PC-3 (cell line): ENCODE measurements around the gene YTHDC1. TPM values are rescaled to one million over a fixed set of nuclear protein-coding genes. Genes with fewer than 3 reads are reported as not detected.

Source experiments
- ATAC-seq: fragments of 200-7000 bp; cut with Tn5 transposase; 2 replicates; pipeline ENCODE4 v1.9.1; 2020; ENCODE audit warnings: mild to moderate bottlenecking, moderate library complexity
- BruUV-seq: library from RNA; stranded (reverse); fragments of 400-500 nt; replicated peaks from 2 replicates; lab custom pipeline; 2021; lab: Mats Ljungman, UMichigan
- CTCF ChIA-PET: fragments of 300-600 bp; sonication (Branson Sonifier 250); formaldehyde crosslinking; loops from one replicate; lab custom pipeline; 2022; ENCODE audit warnings: antibody characterized with exemption; lab: Charles Lee
- POLR2A ChIA-PET: fragments of 300-600 bp; sonication (Branson Sonifier 250); formaldehyde crosslinking; loops from one replicate; lab custom pipeline; 2022; ENCODE audit warnings: antibody characterized with exemption; ENCODE audit not compliant: unreplicated experiment; lab: Charles Lee
- DNase-seq: peaks from one replicate; pipeline ENCODE4 v3.0.0-alpha.2; 2015
- H2AFZ ChIP-seq: fragments of 300-600 bp; sonication (generic); 2 replicates; pipeline ENCODE4 v1.6.0; 2016; ENCODE audit warnings: antibody characterized with exemption, low read length
- H3F3A ChIP-seq: fragments of 300-600 bp; sonication (generic); one replicate; pipeline ENCODE4 v1.6.0; 2017; ENCODE audit warnings: antibody characterized with exemption, low read length, control low read depth, mild to moderate bottlenecking; ENCODE audit not compliant: unreplicated experiment
- H3K27ac ChIP-seq: fragments of 300-600 bp; sonication (generic); 2 replicates; pipeline ENCODE4 v1.5.1; 2016; ENCODE audit warnings: mild to moderate bottlenecking, low read length
- H3K27me3 ChIP-seq: fragments of 300-600 bp; sonication (generic); 2 replicates; pipeline ENCODE4 v1.6.1; 2016; ENCODE audit warnings: low read length, mixed read lengths
- H3K36me3 ChIP-seq: fragments of 300-600 bp; sonication (generic); 2 replicates; pipeline ENCODE4 v1.6.1; 2016; ENCODE audit warnings: low read depth, mixed run types, low read length, mixed read lengths
- H3K4me1 ChIP-seq: fragments of 300-600 bp; sonication (generic); 2 replicates; pipeline ENCODE4 v1.5.1; 2016; ENCODE audit warnings: low read length; ENCODE audit not compliant: insufficient read depth
- H3K4me2 ChIP-seq: fragments of 300-600 bp; sonication (generic); 2 replicates; pipeline ENCODE4 v1.6.0; 2016; ENCODE audit warnings: low read length
- H3K4me3 ChIP-seq: fragments of 300-600 bp; sonication (generic); 2 replicates; pipeline ENCODE4 v1.5.1; 2016; ENCODE audit warnings: mild to moderate bottlenecking, low read length, mixed read lengths
- H3K79me2 ChIP-seq: fragments of 300-600 bp; sonication (generic); 2 replicates; pipeline ENCODE4 v1.6.1; 2017; ENCODE audit warnings: low read length, mixed read lengths
- H3K9ac ChIP-seq: fragments of 300-600 bp; sonication (generic); 2 replicates; pipeline ENCODE4 v1.6.0; 2016; ENCODE audit warnings: mild to moderate bottlenecking, low read length
- H3K9me2 ChIP-seq: fragments of 300-600 bp; sonication (generic); replicated peaks from 2 replicates; pipeline ENCODE4 v1.6.1; 2016; ENCODE audit warnings: mixed run types, low read length, mixed read lengths
- H3K9me3 ChIP-seq: fragments of 300-600 bp; sonication (generic); 2 replicates; pipeline ENCODE4 v1.6.1; 2016; ENCODE audit warnings: low read length, mixed read lengths
- H4K20me1 ChIP-seq: fragments of 300-600 bp; sonication (generic); 2 replicates; pipeline ENCODE4 v1.6.1; 2016; ENCODE audit warnings: low read length, mixed read lengths
- CTCF ChIP-seq: fragments of 300-600 bp; sonication (generic); conservative IDR thresholded peaks from 2 replicates; pipeline ENCODE4 v1.5.1; 2017; ENCODE audit warnings: antibody characterized with exemption, low read depth, mild to moderate bottlenecking, low read length
- EZH2 ChIP-seq: fragments of 300-600 bp; sonication (generic); IDR thresholded peaks from one replicate; pipeline ENCODE4 v1.6.1; 2017; ENCODE audit warnings: antibody characterized with exemption, mild to moderate bottlenecking, low read length; ENCODE audit not compliant: unreplicated experiment
- EZH2phosphoT487 ChIP-seq: fragments of 300-600 bp; sonication (generic); IDR thresholded peaks from 2 replicates; pipeline ENCODE4 v1.6.1; 2018; ENCODE audit warnings: mild to moderate bottlenecking, antibody characterized with exemption, low read length, borderline replicate concordance
- intact Hi-C: fragments of 100-400 bp; cut with micrococcal nuclease; formaldehyde crosslinking; loops from 2 replicates; pipeline ENCODE4 v1.9.0; 2023
- total RNA-seq: library from RNA; depleted of rRNA; stranded (reverse); fragments of >200 nt; gene quantifications from 2 replicates; pipeline ENCODE4 v1.2.3, GENCODE V29; 2014

Gene YTHDC1
- total RNA-seq, 1 experiment from 2014 or later = 55.5 TPM

GRCh38 chr4:68388347-68388865 lies 38.5 kb upstream of the YTHDC1 start:
- no peak for TF ChIP-seq EZH2phosphoT487
- TF ChIP-seq EZH2 = no peak
- TF ChIP-seq CTCF = no peak

GRCh38 chr4:68385267-68385666 lies 35.4 kb upstream of the YTHDC1 start:
- Histone ChIP-seq H4K20me1 (no peaks in the 10 kb centered on the region), H3K4me2 (no peak overlapping the region), H3K36me3 (no peaks in the 10 kb centered on the region), H3K27me3 (no peaks in the 10 kb centered on the region), H3K9ac (no peak overlapping the region), H3K4me1 (no peaks in the 10 kb centered on the region), H3K79me2 (no peaks in the 10 kb centered on the region), H3K27ac (no peak overlapping the region), H2AFZ (no peak overlapping the region), H3F3A (no peaks in the 10 kb centered on the region), H3K9me3 (no peaks in the 10 kb centered on the region), H3K9me2 (no peaks in the 10 kb centered on the region), H3K4me3 (no peak overlapping the region)
- TF ChIP-seq CTCF (no peak), EZH2phosphoT487 (no peak), EZH2 (no peak)
- no peak for DNase-seq
- BruUV-seq = no TSS peak
- CTCF ChIA-PET = no interaction called here
- intact Hi-C loops = no loop called here
- POLR2A ChIA-PET = no interaction called here
- no peak for ATAC-seq

More at GRCh38 chr4:68388347-68388865, 38.5 kb upstream of the YTHDC1 start:
- Histone ChIP-seq H2AFZ (no peak overlapping the region), H3K9me3 (no peaks in the 10 kb centered on the region), H3K9ac (no peak overlapping the region), H3F3A (no peaks in the 10 kb centered on the region), H3K27me3 (no peaks in the 10 kb centered on the region), H3K36me3 (no peaks in the 10 kb centered on the region), H4K20me1 (no peaks in the 10 kb centered on the region), H3K27ac (no peak overlapping the region), H3K4me1 (no peaks in the 10 kb centered on the region), H3K79me2 (no peaks in the 10 kb centered on the region), H3K4me3 (no peak overlapping the region), H3K9me2 (no peaks in the 10 kb centered on the region), H3K4me2 (no peak overlapping the region)
- no TSS peak for BruUV-seq
- DNase-seq = no peak
- CTCF ChIA-PET = no interaction called here
- intact Hi-C loops = no loop called here
- POLR2A ChIA-PET = no interaction called here
- ATAC-seq = no peak

GRCh38 chr4:68383115-68383514 lies 33.2 kb upstream of the YTHDC1 start:
- H3K9me3 ChIP-seq = no peaks in the 10 kb centered on the region
- H3K9me2 ChIP-seq = no peaks in the 10 kb centered on the region
- no peaks in the 10 kb centered on the region for H3K79me2 ChIP-seq
- no peaks in the 10 kb centered on the region for H3F3A ChIP-seq
- peaks cover 12% of the 10 kb centered on the region for H3K4me1 ChIP-seq
- no peak overlapping the region for H2AFZ ChIP-seq
- ChIA-PET CTCF (no interaction called here), POLR2A (no interaction called here)
- H3K9ac ChIP-seq = no peak overlapping the region
- no TSS peak for BruUV-seq
- TF ChIP-seq CTCF (no peak), EZH2phosphoT487 (no peak), EZH2 (no peak)
- no peaks in the 10 kb centered on the region for H4K20me1 ChIP-seq
- no peaks in the 10 kb centered on the region for H3K27me3 ChIP-seq
- no peak overlapping the region for H3K4me3 ChIP-seq
- intact Hi-C loops = no loop called here
- no peak for DNase-seq
- no peaks in the 10 kb centered on the region for H3K36me3 ChIP-seq
- no peak overlapping the region for H3K27ac ChIP-seq
- H3K4me2 ChIP-seq = no peak overlapping the region
- ATAC-seq = no peak
